GM08714 (cell line): ENCODE data around the gene SMYD2.

Experiments
- H3K4me3 ChIP-seq: fragments of 200-500 bp; sonication (Bioruptor generic); 2 replicates; pipeline ENCODE4 v1.5.1; 2014; ENCODE audit warnings: mild to moderate bottlenecking, low read length, inconsistent platforms
- ZNF274 ChIP-seq: IDR thresholded peaks from 2 replicates; pipeline ENCODE4 v1.6.1; 2012; ENCODE audit warnings: mild to moderate bottlenecking, low read depth, low read length

Gene SMYD2

DNA sequence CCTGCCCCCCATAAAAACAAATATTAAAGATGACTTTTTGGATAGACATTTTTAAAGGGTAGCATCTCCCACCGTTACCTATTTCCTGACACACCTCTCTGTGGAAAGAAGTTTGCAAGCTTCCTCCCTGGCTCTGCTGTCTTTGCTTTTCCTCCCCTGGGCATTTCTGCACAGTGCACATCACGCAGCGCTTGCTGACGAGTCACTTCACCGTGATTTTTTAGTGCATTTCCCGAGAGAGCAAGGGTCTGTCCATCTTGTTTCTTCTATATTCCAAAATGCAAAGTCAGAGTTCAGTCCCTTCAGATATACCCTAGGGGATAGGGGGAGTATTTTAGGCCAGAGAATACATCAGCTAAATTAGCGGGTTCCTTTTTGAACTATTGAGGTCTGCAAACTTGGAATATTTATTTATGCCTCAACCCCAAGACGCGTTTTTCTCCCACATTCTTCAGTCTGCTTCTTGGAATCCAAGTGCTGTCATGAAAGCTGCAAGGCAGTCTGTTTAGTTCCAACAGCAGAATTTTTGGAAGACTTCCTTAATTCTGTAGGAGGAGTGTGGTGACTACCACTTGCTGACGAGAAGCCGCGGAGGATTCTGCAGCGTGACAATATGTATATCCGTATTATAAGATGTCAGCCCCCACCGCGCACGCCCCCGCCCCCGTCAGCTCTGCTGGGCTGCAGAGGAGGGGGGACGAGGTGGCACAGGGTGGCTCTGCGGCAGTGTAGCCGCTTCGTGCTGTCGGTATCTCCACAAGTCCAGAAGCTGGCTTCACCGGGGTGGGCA, 22.4 kb downstream of the SMYD2 start:
- no peak for TF ChIP-seq ZNF274

DNA sequence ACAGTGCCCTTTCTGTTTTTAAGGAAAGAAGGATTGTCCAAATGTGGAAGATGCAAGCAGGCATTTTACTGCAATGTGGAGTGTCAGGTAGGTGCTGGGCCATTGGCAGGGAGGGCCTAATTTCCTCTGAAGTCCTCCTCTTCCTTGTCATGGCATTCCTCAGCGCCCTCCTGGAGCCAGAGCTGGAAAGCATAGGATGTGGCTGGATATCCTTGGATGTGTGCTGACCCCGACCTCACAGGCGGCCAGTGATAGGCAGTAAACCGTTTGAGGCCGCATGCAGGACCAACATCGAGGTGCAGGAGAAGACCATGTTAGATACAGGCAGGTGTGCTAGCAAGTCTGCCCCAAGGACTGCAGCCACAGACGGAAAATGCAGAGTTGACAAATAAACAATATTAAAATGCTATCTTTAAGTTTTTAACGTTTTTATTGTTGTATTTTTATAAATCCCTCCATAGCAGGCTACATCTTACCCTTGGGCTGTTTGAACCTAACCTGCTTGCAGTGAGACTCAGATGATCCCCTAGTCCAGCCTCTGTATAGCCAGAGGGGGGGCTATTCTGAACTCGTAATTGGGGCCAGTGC, 24.3 kb downstream of the SMYD2 start:
- no peak overlapping the region for H3K4me3 ChIP-seq
- TF ChIP-seq ZNF274, result no peak

More for the DNA sequence above, 22.4 kb downstream of the SMYD2 start:
- H3K4me3 ChIP-seq, result no peak overlapping the region

DNA sequence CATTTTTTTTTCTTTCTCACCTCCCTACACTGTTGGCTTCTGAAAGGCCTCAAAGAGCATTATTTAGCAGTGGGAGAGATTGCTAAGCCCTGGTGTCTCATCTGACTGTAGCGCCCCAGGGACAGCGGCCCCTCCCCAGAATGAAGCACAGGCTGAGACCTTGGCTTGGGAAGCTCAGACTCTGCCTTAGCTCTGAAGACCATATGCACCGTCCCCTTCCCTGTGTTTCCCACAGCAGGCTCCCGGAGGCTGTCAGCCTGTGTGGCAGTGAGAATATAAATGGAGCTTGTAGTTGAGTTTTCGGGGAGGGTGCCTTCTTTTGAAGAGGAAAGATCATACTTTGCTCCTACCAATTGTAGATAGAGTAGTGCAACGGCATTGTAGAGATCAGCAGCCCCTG, 25.3 kb downstream of the SMYD2 start:
- H3K4me3 ChIP-seq, result no peak overlapping the region
- TF ChIP-seq ZNF274, result no peak

GRCh38 chr1:214310010-214310409, 29.1 kb downstream of the SMYD2 start:
- TF ChIP-seq ZNF274, result no peak
- no peak overlapping the region for H3K4me3 ChIP-seq

DNA sequence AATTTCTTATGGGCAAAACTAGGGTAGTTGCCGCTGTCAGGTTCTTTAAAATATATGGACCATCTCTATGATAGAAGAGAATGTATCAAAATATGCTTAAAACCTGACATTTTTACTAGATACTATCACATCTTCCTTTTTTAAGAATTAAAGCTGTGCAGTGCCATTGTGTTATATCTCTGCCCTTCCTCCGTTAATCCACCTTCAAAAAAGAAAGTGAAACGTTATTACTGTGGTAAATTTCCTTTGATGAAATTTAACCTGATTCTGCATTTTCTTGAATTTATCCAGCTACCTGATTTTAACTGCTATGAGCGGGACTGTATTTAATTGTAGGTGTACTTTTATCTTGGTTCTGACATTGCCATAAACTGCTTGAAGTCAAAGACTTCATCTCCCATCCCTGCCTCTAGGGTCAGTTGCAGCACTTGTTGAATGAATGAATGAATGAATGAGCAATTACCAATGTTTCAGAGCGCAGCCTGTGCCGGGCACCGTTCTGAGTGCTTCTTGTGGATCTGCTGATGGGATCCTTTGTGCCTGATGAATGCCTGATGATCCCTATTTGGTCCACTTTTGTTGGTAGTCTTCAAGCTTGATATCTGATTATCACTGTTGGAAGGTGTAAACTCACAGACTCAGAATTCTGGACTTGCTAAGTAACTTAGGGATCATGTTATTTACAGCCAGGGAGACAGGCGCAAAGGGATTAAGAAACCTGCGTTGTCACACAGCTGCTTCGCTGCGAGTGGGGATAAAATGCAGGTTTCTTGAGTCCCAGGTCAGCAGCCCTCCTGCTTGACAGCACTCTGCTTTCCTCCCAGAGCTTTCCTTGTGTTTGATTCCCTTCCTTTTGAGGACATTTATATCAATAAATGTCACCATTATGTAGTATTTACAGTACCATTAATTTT, 30.1 kb downstream of the SMYD2 start:
- TF ChIP-seq ZNF274, result no peak
- H3K4me3 ChIP-seq, result peak overlapping the region; percentile 25; the same call in 1 of the 2 replicates

GRCh38 chr1:214312530-214313051, 31.6 kb downstream of the SMYD2 start:
- H3K4me3 ChIP-seq, result no peak overlapping the region
- no peak for TF ChIP-seq ZNF274

GRCh38 chr1:214314178-214314843, 33.4 kb downstream of the SMYD2 start:
- H3K4me3 ChIP-seq, result no peak overlapping the region
- no peak for TF ChIP-seq ZNF274

- H3K4me3 ChIP-seq, result no peak overlapping the region
- no peak for TF ChIP-seq ZNF274
These were observed 35.6 kb downstream of the SMYD2 start for GRCh38 chr1:214316593-214316992.

DNA sequence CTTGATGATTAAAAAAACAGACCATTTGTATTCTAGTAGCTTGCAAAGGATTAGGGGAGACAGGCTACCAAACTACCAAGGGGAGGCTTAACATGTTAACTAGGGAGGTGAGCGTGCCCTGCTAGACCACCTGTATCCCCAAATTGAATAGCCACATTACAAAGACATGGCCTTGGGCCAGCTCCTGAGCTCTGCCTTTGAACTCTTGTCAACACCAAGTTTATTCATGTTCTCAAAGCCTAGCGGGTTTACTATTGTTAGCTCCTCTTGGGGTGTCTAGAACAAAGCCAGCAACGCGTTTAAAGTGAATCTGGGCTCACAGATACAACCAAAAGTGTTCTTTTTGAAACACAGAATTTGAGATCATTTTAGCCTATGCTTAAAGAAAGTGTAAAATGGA, 36.3 kb downstream of the SMYD2 start:
- no peak overlapping the region for H3K4me3 ChIP-seq
- TF ChIP-seq ZNF274, result no peak

DNA sequence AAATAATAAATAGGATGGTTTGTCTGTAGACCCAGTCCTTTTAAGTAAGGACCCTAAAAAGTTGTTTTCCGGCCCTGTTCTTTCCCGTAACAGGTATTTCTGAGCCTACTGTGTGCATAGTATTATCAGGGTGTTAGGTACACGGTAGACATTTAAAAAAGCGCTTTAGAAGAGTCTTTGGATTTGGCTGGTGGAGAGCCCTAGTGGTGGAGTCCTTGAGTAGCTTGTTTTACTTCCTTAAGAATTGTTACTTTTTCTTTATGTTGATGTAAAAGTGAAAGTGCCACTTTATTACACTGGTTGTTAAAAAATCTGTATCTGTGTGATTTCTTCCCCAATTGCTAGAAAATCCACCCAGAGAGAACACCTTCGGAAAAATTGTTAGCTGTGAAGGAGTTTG, 36.8 kb downstream of the SMYD2 start:
- no peak for TF ChIP-seq ZNF274
- H3K4me3 ChIP-seq, result no peak overlapping the region

DNA sequence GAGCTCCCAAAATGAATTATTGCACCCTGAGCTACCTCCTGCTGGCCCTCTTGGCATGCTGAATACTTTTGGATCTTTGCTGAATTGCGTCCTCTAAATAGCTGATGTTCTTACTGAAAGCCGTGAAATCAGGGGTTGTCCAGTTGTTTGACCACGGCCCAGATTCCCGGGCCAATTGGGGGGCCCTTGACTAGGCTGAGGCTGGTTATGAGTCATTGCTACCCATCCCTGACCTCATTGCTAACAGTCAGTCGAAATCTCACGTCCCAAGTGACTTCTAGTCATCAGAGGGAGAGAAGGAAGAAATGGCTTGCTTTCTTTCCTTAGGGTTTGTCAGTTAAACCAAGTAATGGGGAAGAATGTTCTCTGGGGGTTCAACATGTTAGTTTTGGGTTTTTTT, 37.4 kb downstream of the SMYD2 start:
- H3K4me3 ChIP-seq, result no peak overlapping the region
- TF ChIP-seq ZNF274, result no peak

GRCh38 chr1:214318956-214319736, 38.2 kb downstream of the SMYD2 start:
- no peak for TF ChIP-seq ZNF274
- H3K4me3 ChIP-seq, result no peak overlapping the region

- H3K4me3 ChIP-seq, result no peak overlapping the region
- TF ChIP-seq ZNF274, result no peak
These were observed 39.0 kb downstream of the SMYD2 start for GRCh38 chr1:214319938-214320337.
